Panc1 (cell line): Measurements from ENCODE around the gene NLN. TPM values are rescaled to one million over a fixed set of nuclear protein-coding genes. Genes with fewer than 3 reads are reported as not detected.

ENCODE experiments used
- ATAC-seq: fragments of 200-7000 bp; cut with Tn5 transposase; 2 replicates; pipeline ENCODE4 v1.9.1; 2020; ENCODE audit warnings: mild to moderate bottlenecking, moderate library complexity
- BruUV-seq: library from RNA; stranded (reverse); fragments of 400-500 nt; replicated peaks from 2 replicates; lab custom pipeline; 2021; lab: Mats Ljungman, UMichigan
- CTCF ChIA-PET: fragments of 300-600 bp; sonication (Branson Sonifier 250); formaldehyde crosslinking; loops from one replicate; lab custom pipeline; 2022; ENCODE audit warnings: antibody characterized with exemption; lab: Charles Lee
- POLR2A ChIA-PET: fragments of 300-600 bp; sonication (Branson Sonifier 250); formaldehyde crosslinking; loops from one replicate; lab custom pipeline; 2022; ENCODE audit warnings: antibody characterized with exemption; lab: Charles Lee
- DNase-seq: peaks from one replicate; pipeline ENCODE4 v3.0.0-alpha.2; 2010; ENCODE audit warnings: low read depth, low spot score
- H3K27ac ChIP-seq: 2 replicates; pipeline ENCODE4 v1.5.1; 2011; ENCODE audit warnings: mild to moderate bottlenecking, low read length, inconsistent platforms
- H3K27me3 ChIP-seq: fragments of 200-500 bp; sonication (Bioruptor generic); 2 replicates; pipeline ENCODE4 v1.6.0; 2014; ENCODE audit warnings: low read length, inconsistent platforms; ENCODE audit not compliant: control insufficient read depth, insufficient read depth
- H3K36me3 ChIP-seq: fragments of 200-500 bp; sonication (Bioruptor generic); 2 replicates; pipeline ENCODE4 v1.5.1; 2014; ENCODE audit warnings: inconsistent platforms, mild to moderate bottlenecking, low read length, moderate library complexity; ENCODE audit not compliant: control insufficient read depth, insufficient read depth
- H3K4me1 ChIP-seq: 2 replicates; pipeline ENCODE4 v1.5.1; 2011; ENCODE audit warnings: inconsistent platforms, mild to moderate bottlenecking, low read length, moderate library complexity; ENCODE audit not compliant: control insufficient read depth, insufficient read depth
- H3K4me3 ChIP-seq, 2 experiments: 2 replicates each; pipeline ENCODE4 v1.5.1; 2011 to 2012; ENCODE audit warnings: low read depth in 2 of 2, low read length in 2 of 2, mild to moderate bottlenecking in 2 of 2, inconsistent platforms in 1 of 2, moderate library complexity in 1 of 2
- H3K9me3 ChIP-seq: fragments of 200-500 bp; sonication (Bioruptor generic); 2 replicates; pipeline ENCODE4 v1.5.1; 2014; ENCODE audit warnings: low read depth, mild to moderate bottlenecking, inconsistent platforms, low read length, moderate library complexity; ENCODE audit not compliant: control insufficient read depth, insufficient read depth
- POLR2AphosphoS5 ChIP-seq: IDR thresholded peaks from 2 replicates; pipeline ENCODE4 v1.6.1; 2012; ENCODE audit warnings: mild to moderate bottlenecking, low read depth, low read length, moderate library complexity
- SIN3A ChIP-seq: IDR thresholded peaks from 2 replicates; pipeline ENCODE4 v1.6.1; 2012; ENCODE audit warnings: low read depth, mild to moderate bottlenecking, low read length, moderate library complexity, borderline replicate concordance; ENCODE audit not compliant: insufficient read depth
- TCF7L2 ChIP-seq: IDR thresholded peaks from 2 replicates; pipeline ENCODE4 v1.6.1; 2011; ENCODE audit warnings: mild to moderate bottlenecking, low read depth, low read length, inconsistent platforms
- in situ Hi-C: cut with HindIII; loops from 2 replicates; pipeline ENCODE4 v1.10.0; 2016; ENCODE audit warnings: low sequenced_read_pairs, low pct_unique_long_range_greater_than_20kb
- intact Hi-C: fragments of 100-400 bp; cut with micrococcal nuclease; formaldehyde crosslinking; loops from one replicate; pipeline ENCODE4 v1.10.0; 2022; ENCODE audit not compliant: unreplicated experiment
- total RNA-seq: library from RNA; stranded (reverse); gene quantifications from one replicate; pipeline ENCODE4 v1.2.1, GENCODE V29; 2021; ENCODE audit not compliant: unreplicated experiment
- TF ChIP-seq, protein P1 (sequence below): fragments of 450-650 bp; IDR thresholded peaks from 2 replicates; pipeline ENCODE4 v1.5.1; 2017; ENCODE audit warnings: mild to moderate bottlenecking
- TF ChIP-seq, protein P2 (sequence below), 2 experiments: IDR thresholded peaks; 2 replicates each; pipeline ENCODE4 v1.6.1; 2011 to 2012; ENCODE audit warnings: low read depth in 2 of 2, control low read depth in 1 of 2, low read length in 1 of 2, mild to moderate bottlenecking in 1 of 2, moderate library complexity in 1 of 2; ENCODE audit not compliant: insufficient read depth in 1 of 2

The NLN gene
- total RNA-seq, 1 experiment from 2014 or later: 51.8 TPM

- Histone ChIP-seq H3K36me3 (no peaks in the 10 kb centered on the region; the same call in none of the 2 replicates), H3K27me3 (no peaks in the 10 kb centered on the region), H3K27ac (no peak overlapping the region), H3K4me3 (no peak overlapping the region), H3K9me3 (no peaks in the 10 kb centered on the region), H3K4me1 (peaks cover 15% of the 10 kb centered on the region; the same call in 1 of the 2 replicates)
- CTCF ChIA-PET: no interaction called here
- POLR2A ChIA-PET: no interaction called here
- TF ChIP-seq TCF7L2 (no peak), POLR2AphosphoS5 (no peak), SIN3A (no peak)
- TF ChIP-seq, protein P1, sequence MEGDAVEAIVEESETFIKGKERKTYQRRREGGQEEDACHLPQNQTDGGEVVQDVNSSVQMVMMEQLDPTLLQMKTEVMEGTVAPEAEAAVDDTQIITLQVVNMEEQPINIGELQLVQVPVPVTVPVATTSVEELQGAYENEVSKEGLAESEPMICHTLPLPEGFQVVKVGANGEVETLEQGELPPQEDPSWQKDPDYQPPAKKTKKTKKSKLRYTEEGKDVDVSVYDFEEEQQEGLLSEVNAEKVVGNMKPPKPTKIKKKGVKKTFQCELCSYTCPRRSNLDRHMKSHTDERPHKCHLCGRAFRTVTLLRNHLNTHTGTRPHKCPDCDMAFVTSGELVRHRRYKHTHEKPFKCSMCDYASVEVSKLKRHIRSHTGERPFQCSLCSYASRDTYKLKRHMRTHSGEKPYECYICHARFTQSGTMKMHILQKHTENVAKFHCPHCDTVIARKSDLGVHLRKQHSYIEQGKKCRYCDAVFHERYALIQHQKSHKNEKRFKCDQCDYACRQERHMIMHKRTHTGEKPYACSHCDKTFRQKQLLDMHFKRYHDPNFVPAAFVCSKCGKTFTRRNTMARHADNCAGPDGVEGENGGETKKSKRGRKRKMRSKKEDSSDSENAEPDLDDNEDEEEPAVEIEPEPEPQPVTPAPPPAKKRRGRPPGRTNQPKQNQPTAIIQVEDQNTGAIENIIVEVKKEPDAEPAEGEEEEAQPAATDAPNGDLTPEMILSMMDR: no peak
- TF ChIP-seq, protein P2, sequence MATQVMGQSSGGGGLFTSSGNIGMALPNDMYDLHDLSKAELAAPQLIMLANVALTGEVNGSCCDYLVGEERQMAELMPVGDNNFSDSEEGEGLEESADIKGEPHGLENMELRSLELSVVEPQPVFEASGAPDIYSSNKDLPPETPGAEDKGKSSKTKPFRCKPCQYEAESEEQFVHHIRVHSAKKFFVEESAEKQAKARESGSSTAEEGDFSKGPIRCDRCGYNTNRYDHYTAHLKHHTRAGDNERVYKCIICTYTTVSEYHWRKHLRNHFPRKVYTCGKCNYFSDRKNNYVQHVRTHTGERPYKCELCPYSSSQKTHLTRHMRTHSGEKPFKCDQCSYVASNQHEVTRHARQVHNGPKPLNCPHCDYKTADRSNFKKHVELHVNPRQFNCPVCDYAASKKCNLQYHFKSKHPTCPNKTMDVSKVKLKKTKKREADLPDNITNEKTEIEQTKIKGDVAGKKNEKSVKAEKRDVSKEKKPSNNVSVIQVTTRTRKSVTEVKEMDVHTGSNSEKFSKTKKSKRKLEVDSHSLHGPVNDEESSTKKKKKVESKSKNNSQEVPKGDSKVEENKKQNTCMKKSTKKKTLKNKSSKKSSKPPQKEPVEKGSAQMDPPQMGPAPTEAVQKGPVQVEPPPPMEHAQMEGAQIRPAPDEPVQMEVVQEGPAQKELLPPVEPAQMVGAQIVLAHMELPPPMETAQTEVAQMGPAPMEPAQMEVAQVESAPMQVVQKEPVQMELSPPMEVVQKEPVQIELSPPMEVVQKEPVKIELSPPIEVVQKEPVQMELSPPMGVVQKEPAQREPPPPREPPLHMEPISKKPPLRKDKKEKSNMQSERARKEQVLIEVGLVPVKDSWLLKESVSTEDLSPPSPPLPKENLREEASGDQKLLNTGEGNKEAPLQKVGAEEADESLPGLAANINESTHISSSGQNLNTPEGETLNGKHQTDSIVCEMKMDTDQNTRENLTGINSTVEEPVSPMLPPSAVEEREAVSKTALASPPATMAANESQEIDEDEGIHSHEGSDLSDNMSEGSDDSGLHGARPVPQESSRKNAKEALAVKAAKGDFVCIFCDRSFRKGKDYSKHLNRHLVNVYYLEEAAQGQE (IDR thresholded peaks at IDR 0.05; ENCODE audit: insufficient read depth in 1 of 2, low read depth in 2 of 2, low read length in 1 of 2): no peak
- ATAC-seq: peak; percentile 91
- intact Hi-C loops: no loop called here
- no TSS peak for BruUV-seq
- in situ Hi-C loops: no loop called here
- DNase-seq: no peak
Observed at GRCh38 chr5:65811004-65811403, 89.0 kb downstream of the NLN start.

- H3K27ac ChIP-seq: 0 out of 2 replicates have a peak overlapping the region, but pooled peaks have one; percentile 4
- H3K4me3 ChIP-seq: no peak overlapping the region
- CTCF ChIA-PET: no interaction called here
- H3K4me1 ChIP-seq: peaks cover 15% of the 10 kb centered on the region; the same call in 1 of the 2 replicates
- in situ Hi-C loops (no loop called here), intact Hi-C loops (no loop called here)
- H3K27me3 ChIP-seq: no peaks in the 10 kb centered on the region
- no peak for TF ChIP-seq POLR2AphosphoS5
- TF ChIP-seq, protein P2 (IDR thresholded peaks at IDR 0.05; ENCODE audit: insufficient read depth in 1 of 2, low read depth in 2 of 2, low read length in 1 of 2): no peak
- no peak for TF ChIP-seq SIN3A
- TF ChIP-seq TCF7L2: no peak
- TF ChIP-seq, protein P1: no peak
- BruUV-seq: no TSS peak
- DNase-seq (no peak), ATAC-seq (no peak)
- no peaks in the 10 kb centered on the region for H3K9me3 ChIP-seq
- H3K36me3 ChIP-seq: no peaks in the 10 kb centered on the region; the same call in none of the 2 replicates
- POLR2A ChIA-PET: no interaction called here
Observed at GRCh38 chr5:65811885-65812284, 89.9 kb downstream of the NLN start.
